GM23338 (cell line): ENCODE measurements around the gene PROKR1. TPM values are rescaled to one million over a fixed set of nuclear protein-coding genes. Genes with fewer than 3 reads are reported as not detected.

Experiments used
- ATAC-seq: fragments of 200-7000 bp; cut with Tn5 transposase; 3 replicates; pipeline ENCODE4 v1.9.1; 2020
- DNase-seq: peaks from one replicate; pipeline ENCODE4 v3.0.0-alpha.2; 2015; ENCODE audit warnings: low spot score
- H2AFZ ChIP-seq: fragments of 200-600 bp; sonication (generic); 2 replicates; pipeline ENCODE4 v1.8.0; 2016; ENCODE audit warnings: antibody characterized with exemption, mild to moderate bottlenecking, moderate library complexity
- H3F3A ChIP-seq: fragments of 200-600 bp; sonication (generic); replicated peaks from 2 replicates; pipeline ENCODE4 v1.8.0; 2017; ENCODE audit warnings: antibody characterized with exemption, mixed run types, low read depth
- H3K27ac ChIP-seq: fragments of 200-600 bp; sonication (generic); 2 replicates; pipeline ENCODE4 v1.6.1; 2016; ENCODE audit warnings: low read depth
- H3K27me3 ChIP-seq: fragments of 200-600 bp; sonication (generic); 2 replicates; pipeline ENCODE4 v1.8.0; 2016; ENCODE audit warnings: mild to moderate bottlenecking, mixed run types, moderate library complexity; ENCODE audit not compliant: insufficient read depth
- H3K36me3 ChIP-seq: fragments of 200-600 bp; sonication (generic); 2 replicates; pipeline ENCODE4 v1.8.0; 2016; ENCODE audit warnings: mild to moderate bottlenecking; ENCODE audit not compliant: insufficient read depth
- H3K4me1 ChIP-seq: fragments of 200-600 bp; sonication (generic); 2 replicates; pipeline ENCODE4 v1.8.0; 2016; ENCODE audit warnings: mild to moderate bottlenecking, moderate library complexity; ENCODE audit not compliant: insufficient read depth
- H3K4me2 ChIP-seq: fragments of 200-600 bp; sonication (generic); 2 replicates; pipeline ENCODE4 v1.7.1; 2017; ENCODE audit warnings: mixed run types
- H3K4me3 ChIP-seq: fragments of 200-600 bp; sonication (generic); 2 replicates; pipeline ENCODE4 v1.6.1; 2016; ENCODE audit warnings: mixed run types
- H3K79me2 ChIP-seq: fragments of 200-600 bp; sonication (generic); replicated peaks from 2 replicates; pipeline ENCODE4 v1.8.0; 2017; ENCODE audit warnings: mild to moderate bottlenecking; ENCODE audit not compliant: insufficient read depth
- H3K9me2 ChIP-seq: fragments of 200-600 bp; sonication (generic); 2 replicates; pipeline ENCODE4 v1.8.0; 2017; ENCODE audit not compliant: insufficient read depth
- H4K20me1 ChIP-seq: fragments of 200-600 bp; sonication (generic); replicated peaks from 2 replicates; pipeline ENCODE4 v1.8.0; 2017; ENCODE audit warnings: mild to moderate bottlenecking; ENCODE audit not compliant: insufficient read depth
- H3K27ac Mint-ChIP-seq: 2 replicates; pipeline ENCODE4 v1.8.0; 2020; ENCODE audit warnings: inconsistent platforms, mild to moderate bottlenecking, moderate library complexity, mixed read lengths
- H3K27me3 Mint-ChIP-seq: 3 replicates; pipeline ENCODE4 v1.8.0; 2022; ENCODE audit warnings: low read depth, mild to moderate bottlenecking, moderate library complexity, mixed read lengths, inconsistent platforms; ENCODE audit not compliant: insufficient read depth, poor library complexity
- H3K36me3 Mint-ChIP-seq: 3 replicates; pipeline ENCODE4 v1.8.0; 2021; ENCODE audit warnings: low read depth, mild to moderate bottlenecking, inconsistent platforms, moderate library complexity, mixed read lengths
- H3K4me1 Mint-ChIP-seq: 3 replicates; pipeline ENCODE4 v1.8.0; 2020; ENCODE audit warnings: mild to moderate bottlenecking, inconsistent platforms, mixed read lengths
- H3K4me3 Mint-ChIP-seq: 3 replicates; pipeline ENCODE4 v1.8.0; 2021; ENCODE audit warnings: moderate library complexity, mild to moderate bottlenecking, inconsistent platforms, mixed read lengths
- H3K9me3 Mint-ChIP-seq: 3 replicates; pipeline ENCODE4 v1.8.0; 2020; ENCODE audit warnings: moderate library complexity, mild to moderate bottlenecking, inconsistent platforms, mixed read lengths
- CREB1 ChIP-seq: fragments of 250-450 bp; sonication (Bioruptor Pico); IDR thresholded peaks from 2 replicates; pipeline ENCODE4 v1.5.0; 2020; ENCODE audit warnings: low read depth, mild to moderate bottlenecking, moderate library complexity
- EZH2 ChIP-seq: fragments of 200-600 bp; sonication (generic); IDR thresholded peaks from one replicate; pipeline ENCODE4 v1.8.0; 2017; ENCODE audit warnings: antibody characterized with exemption, mild to moderate bottlenecking, low read depth; ENCODE audit not compliant: unreplicated experiment
- EZH2phosphoT487 ChIP-seq: fragments of 200-600 bp; sonication (generic); IDR thresholded peaks from one replicate; pipeline ENCODE4 v1.8.1; 2018; ENCODE audit warnings: antibody characterized with exemption; ENCODE audit not compliant: unreplicated experiment
- JUNB ChIP-seq: IDR thresholded peaks from one replicate; pipeline ENCODE4 v1.6.1; 2016; ENCODE audit warnings: antibody characterized with exemption; ENCODE audit not compliant: unreplicated experiment
- NANOG ChIP-seq: IDR thresholded peaks from 2 replicates; pipeline ENCODE4 v1.6.1; 2016; ENCODE audit warnings: antibody characterized with exemption, borderline replicate concordance
- POLR2AphosphoS5 ChIP-seq: IDR thresholded peaks from 2 replicates; pipeline ENCODE4 v1.6.1; 2016; ENCODE audit warnings: antibody characterized with exemption, low read depth
- STAT1 ChIP-seq: IDR thresholded peaks from one replicate; pipeline ENCODE4 v1.6.1; 2016; ENCODE audit warnings: antibody characterized with exemption; ENCODE audit not compliant: unreplicated experiment
- ZNF114 ChIP-seq: fragments of 250-450 bp; sonication (Bioruptor Pico); IDR thresholded peaks from 2 replicates; pipeline ENCODE4 v1.5.0; 2020; ENCODE audit warnings: mild to moderate bottlenecking, moderate library complexity
- ZNF331 ChIP-seq: fragments of 250-450 bp; sonication (Bioruptor Pico); IDR thresholded peaks from 2 replicates; pipeline ENCODE4 v1.5.0; 2020; ENCODE audit warnings: low read depth, mild to moderate bottlenecking, moderate library complexity
- polyA plus RNA-seq: library from polyadenylated mRNA; unstranded; fragments of >200 nt; fragmentation: Nextera tagmentation; extraction: Ambion mirVana; gene quantifications from 2 replicates; pipeline ENCODE4 v1.2.1, GENCODE V29; 2016
- total RNA-seq: library from RNA; depleted of rRNA; stranded (reverse); fragments of >200 nt; shearing (Covaris generic); gene quantifications from 2 replicates; pipeline ENCODE4 v1.2.3, GENCODE V29; 2014
- TF ChIP-seq, protein P1 (sequence below): IDR thresholded peaks from one replicate; pipeline ENCODE4 v1.6.1; 2018; ENCODE audit warnings: antibody characterized with exemption; ENCODE audit not compliant: unreplicated experiment
- TF ChIP-seq, protein P2 (sequence below): fragments of 250-450 bp; sonication (Bioruptor Pico); IDR thresholded peaks from 2 replicates; pipeline ENCODE4 v1.5.0; 2020; ENCODE audit warnings: mild to moderate bottlenecking, moderate library complexity
- TF ChIP-seq, protein P3 (sequence below): IDR thresholded peaks from 2 replicates; pipeline ENCODE4 v1.6.1; 2016; ENCODE audit warnings: antibody characterized with exemption

Gene PROKR1
- total and polyA plus RNA-seq, 2 experiments from 2014 or later = 0.61 to 5.3 TPM

DNA sequence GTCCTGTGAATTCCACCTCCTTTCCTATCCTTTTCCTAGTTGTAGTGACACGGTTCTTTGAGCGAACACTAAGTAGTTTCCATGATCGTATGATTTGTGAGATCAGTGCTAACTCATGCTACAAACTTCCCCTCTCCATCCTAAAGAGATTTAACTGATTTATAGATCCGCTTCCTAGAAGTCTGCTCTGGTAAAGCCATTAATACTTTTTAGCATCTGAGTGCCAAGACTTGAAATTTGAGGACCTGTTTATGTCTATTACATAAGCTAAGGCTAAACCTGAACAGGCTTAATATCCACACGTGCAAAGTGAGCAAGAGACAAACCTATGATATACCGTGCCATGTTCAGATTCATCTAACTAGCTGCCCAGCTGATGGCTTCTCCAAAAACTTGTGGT, 14.9 kb downstream of the PROKR1 start:
- no peak overlapping the region for H3K27ac Mint-ChIP-seq
- no peaks in the 10 kb centered on the region; the same call in 1 of the 2 replicates for H3K79me2 ChIP-seq
- peaks cover 7% of the 10 kb centered on the region; the same call in 1 of the 2 replicates for H3K9me2 ChIP-seq
- no peak overlapping the region for H3K4me2 ChIP-seq
- H3K4me3 Mint-ChIP-seq = no peak overlapping the region
- H3K9me3 Mint-ChIP-seq = no peaks in the 10 kb centered on the region
- H4K20me1 ChIP-seq = no peaks in the 10 kb centered on the region
- H3K4me3 ChIP-seq = no peak overlapping the region
- TF ChIP-seq EZH2phosphoT487 = no peak
- no peak for TF ChIP-seq ZNF114
- TF ChIP-seq EZH2 = no peak
- TF ChIP-seq, protein P1, sequence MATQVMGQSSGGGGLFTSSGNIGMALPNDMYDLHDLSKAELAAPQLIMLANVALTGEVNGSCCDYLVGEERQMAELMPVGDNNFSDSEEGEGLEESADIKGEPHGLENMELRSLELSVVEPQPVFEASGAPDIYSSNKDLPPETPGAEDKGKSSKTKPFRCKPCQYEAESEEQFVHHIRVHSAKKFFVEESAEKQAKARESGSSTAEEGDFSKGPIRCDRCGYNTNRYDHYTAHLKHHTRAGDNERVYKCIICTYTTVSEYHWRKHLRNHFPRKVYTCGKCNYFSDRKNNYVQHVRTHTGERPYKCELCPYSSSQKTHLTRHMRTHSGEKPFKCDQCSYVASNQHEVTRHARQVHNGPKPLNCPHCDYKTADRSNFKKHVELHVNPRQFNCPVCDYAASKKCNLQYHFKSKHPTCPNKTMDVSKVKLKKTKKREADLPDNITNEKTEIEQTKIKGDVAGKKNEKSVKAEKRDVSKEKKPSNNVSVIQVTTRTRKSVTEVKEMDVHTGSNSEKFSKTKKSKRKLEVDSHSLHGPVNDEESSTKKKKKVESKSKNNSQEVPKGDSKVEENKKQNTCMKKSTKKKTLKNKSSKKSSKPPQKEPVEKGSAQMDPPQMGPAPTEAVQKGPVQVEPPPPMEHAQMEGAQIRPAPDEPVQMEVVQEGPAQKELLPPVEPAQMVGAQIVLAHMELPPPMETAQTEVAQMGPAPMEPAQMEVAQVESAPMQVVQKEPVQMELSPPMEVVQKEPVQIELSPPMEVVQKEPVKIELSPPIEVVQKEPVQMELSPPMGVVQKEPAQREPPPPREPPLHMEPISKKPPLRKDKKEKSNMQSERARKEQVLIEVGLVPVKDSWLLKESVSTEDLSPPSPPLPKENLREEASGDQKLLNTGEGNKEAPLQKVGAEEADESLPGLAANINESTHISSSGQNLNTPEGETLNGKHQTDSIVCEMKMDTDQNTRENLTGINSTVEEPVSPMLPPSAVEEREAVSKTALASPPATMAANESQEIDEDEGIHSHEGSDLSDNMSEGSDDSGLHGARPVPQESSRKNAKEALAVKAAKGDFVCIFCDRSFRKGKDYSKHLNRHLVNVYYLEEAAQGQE = no peak
- no peak overlapping the region for H2AFZ ChIP-seq
- H3K27ac ChIP-seq = no peak overlapping the region
- ATAC-seq (no peak), DNase-seq (no peak)
- no peaks in the 10 kb centered on the region for H3F3A ChIP-seq
- H3K36me3 Mint-ChIP-seq = peaks cover 15% of the 10 kb centered on the region; the same call in 2 of the 3 replicates
- H3K27me3 Mint-ChIP-seq = peaks cover 2% of the 10 kb centered on the region
- H3K36me3 ChIP-seq = no peaks in the 10 kb centered on the region
- no peaks in the 10 kb centered on the region for H3K27me3 ChIP-seq
- H3K4me1 ChIP-seq = no peaks in the 10 kb centered on the region
- peaks cover 11% of the 10 kb centered on the region for H3K4me1 Mint-ChIP-seq

DNA sequence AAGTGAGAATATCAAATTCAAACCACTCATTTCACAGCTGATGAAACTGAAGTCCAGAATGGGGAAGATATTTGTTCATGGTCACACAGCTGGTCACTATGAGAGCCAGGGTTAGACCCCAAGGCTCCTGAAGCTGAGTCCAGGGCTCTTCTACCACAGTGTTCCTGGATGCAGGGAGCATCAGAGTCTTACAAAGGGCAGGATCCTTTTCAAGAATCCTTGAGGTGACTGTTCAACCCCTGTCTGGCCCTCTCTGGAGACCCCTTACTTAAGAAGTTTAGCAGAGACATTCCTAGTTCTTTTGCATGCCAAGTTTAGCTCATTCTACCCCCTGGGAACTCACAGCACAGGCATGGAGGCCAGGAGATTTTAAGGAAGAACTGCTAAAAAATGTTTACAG, 15.7 kb downstream of the PROKR1 start:
- Mint-ChIP-seq H3K9me3 (no peaks in the 10 kb centered on the region), H3K4me1 (peaks cover 3% of the 10 kb centered on the region; the same call in 2 of the 3 replicates), H3K27ac (no peak overlapping the region), H3K36me3 (peaks cover 15% of the 10 kb centered on the region; the same call in 2 of the 3 replicates), H3K27me3 (no peaks in the 10 kb centered on the region), H3K4me3 (no peak overlapping the region)
- DNase-seq = no peak
- H3K9me2 ChIP-seq = peaks cover 7% of the 10 kb centered on the region; the same call in 1 of the 2 replicates
- no peaks in the 10 kb centered on the region for H3K27me3 ChIP-seq
- no peaks in the 10 kb centered on the region; the same call in 1 of the 2 replicates for H3K79me2 ChIP-seq
- H3F3A ChIP-seq = no peaks in the 10 kb centered on the region
- no peak overlapping the region for H2AFZ ChIP-seq
- no peaks in the 10 kb centered on the region for H3K4me1 ChIP-seq
- H3K27ac ChIP-seq = no peak overlapping the region
- no peaks in the 10 kb centered on the region for H4K20me1 ChIP-seq
- ATAC-seq = no peak
- no peaks in the 10 kb centered on the region for H3K36me3 ChIP-seq
- H3K4me3 ChIP-seq = no peak overlapping the region
- no peak overlapping the region for H3K4me2 ChIP-seq
- TF ChIP-seq, protein P2, sequence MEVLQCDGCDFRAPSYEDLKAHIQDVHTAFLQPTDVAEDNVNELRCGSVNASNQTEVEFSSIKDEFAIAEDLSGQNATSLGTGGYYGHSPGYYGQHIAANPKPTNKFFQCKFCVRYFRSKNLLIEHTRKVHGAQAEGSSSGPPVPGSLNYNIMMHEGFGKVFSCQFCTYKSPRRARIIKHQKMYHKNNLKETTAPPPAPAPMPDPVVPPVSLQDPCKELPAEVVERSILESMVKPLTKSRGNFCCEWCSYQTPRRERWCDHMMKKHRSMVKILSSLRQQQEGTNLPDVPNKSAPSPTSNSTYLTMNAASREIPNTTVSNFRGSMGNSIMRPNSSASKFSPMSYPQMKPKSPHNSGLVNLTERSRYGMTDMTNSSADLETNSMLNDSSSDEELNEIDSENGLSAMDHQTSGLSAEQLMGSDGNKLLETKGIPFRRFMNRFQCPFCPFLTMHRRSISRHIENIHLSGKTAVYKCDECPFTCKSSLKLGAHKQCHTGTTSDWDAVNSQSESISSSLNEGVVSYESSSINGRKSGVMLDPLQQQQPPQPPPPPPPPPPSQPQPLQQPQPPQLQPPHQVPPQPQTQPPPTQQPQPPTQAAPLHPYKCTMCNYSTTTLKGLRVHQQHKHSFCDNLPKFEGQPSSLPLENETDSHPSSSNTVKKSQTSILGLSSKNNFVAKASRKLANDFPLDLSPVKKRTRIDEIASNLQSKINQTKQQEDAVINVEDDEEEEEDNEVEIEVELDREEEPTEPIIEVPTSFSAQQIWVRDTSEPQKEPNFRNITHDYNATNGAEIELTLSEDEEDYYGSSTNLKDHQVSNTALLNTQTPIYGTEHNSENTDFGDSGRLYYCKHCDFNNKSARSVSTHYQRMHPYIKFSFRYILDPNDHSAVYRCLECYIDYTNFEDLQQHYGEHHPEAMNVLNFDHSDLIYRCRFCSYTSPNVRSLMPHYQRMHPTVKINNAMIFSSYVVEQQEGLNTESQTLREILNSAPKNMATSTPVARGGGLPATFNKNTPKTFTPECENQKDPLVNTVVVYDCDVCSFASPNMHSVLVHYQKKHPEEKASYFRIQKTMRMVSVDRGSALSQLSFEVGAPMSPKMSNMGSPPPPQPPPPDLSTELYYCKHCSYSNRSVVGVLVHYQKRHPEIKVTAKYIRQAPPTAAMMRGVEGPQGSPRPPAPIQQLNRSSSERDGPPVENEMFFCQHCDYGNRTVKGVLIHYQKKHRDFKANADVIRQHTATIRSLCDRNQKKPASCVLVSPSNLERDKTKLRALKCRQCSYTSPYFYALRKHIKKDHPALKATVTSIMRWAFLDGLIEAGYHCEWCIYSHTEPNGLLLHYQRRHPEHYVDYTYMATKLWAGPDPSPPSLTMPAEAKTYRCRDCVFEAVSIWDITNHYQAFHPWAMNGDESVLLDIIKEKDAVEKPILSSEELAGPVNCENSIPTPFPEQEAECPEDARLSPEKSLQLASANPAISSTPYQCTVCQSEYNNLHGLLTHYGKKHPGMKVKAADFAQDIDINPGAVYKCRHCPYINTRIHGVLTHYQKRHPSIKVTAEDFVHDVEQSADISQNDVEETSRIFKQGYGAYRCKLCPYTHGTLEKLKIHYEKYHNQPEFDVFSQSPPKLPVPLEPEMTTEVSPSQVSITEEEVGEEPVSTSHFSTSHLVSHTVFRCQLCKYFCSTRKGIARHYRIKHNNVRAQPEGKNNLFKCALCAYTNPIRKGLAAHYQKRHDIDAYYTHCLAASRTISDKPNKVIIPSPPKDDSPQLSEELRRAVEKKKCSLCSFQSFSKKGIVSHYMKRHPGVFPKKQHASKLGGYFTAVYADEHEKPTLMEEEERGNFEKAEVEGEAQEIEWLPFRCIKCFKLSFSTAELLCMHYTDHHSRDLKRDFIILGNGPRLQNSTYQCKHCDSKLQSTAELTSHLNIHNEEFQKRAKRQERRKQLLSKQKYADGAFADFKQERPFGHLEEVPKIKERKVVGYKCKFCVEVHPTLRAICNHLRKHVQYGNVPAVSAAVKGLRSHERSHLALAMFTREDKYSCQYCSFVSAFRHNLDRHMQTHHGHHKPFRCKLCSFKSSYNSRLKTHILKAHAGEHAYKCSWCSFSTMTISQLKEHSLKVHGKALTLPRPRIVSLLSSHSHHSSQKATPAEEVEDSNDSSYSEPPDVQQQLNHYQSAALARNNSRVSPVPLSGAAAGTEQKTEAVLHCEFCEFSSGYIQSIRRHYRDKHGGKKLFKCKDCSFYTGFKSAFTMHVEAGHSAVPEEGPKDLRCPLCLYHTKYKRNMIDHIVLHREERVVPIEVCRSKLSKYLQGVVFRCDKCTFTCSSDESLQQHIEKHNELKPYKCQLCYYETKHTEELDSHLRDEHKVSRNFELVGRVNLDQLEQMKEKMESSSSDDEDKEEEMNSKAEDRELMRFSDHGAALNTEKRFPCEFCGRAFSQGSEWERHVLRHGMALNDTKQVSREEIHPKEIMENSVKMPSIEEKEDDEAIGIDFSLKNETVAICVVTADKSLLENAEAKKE (CRISPR knock-in tag) = no peak
- TF ChIP-seq NANOG (no peak), ZNF331 (CRISPR knock-in tag) (no peak), JUNB (no peak), EZH2 (no peak), STAT1 (no peak), ZNF114 (no peak), POLR2AphosphoS5 (no peak), CREB1 (CRISPR knock-in tag) (no peak), EZH2phosphoT487 (no peak)
- TF ChIP-seq, protein P3, sequence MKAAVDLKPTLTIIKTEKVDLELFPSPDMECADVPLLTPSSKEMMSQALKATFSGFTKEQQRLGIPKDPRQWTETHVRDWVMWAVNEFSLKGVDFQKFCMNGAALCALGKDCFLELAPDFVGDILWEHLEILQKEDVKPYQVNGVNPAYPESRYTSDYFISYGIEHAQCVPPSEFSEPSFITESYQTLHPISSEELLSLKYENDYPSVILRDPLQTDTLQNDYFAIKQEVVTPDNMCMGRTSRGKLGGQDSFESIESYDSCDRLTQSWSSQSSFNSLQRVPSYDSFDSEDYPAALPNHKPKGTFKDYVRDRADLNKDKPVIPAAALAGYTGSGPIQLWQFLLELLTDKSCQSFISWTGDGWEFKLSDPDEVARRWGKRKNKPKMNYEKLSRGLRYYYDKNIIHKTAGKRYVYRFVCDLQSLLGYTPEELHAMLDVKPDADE = no peak
